MM.1S (cell line): Measurements from ENCODE around the gene JMJD7.

ENCODE experiments used
- DNase-seq: peaks from one replicate; pipeline ENCODE4 v3.0.0-alpha.2; 2015
- H2AFZ ChIP-seq: fragments of 300-600 bp; sonication (generic); 2 replicates; pipeline ENCODE4 v1.6.0; 2016; ENCODE audit warnings: antibody characterized with exemption, low read length
- H3F3A ChIP-seq: fragments of 300-600 bp; sonication (generic); 2 replicates; pipeline ENCODE4 v1.6.1; 2016; ENCODE audit warnings: mild to moderate bottlenecking, antibody characterized with exemption, low read length, moderate library complexity, mixed read lengths; ENCODE audit not compliant: insufficient read depth
- H3K27ac ChIP-seq: fragments of 300-600 bp; sonication (generic); 2 replicates; pipeline ENCODE4 v1.5.1; 2016; ENCODE audit warnings: mild to moderate bottlenecking, low read length
- H3K27me3 ChIP-seq: fragments of 300-600 bp; sonication (generic); replicated peaks from 2 replicates; pipeline ENCODE4 v1.6.0; 2016; ENCODE audit warnings: low read length; ENCODE audit not compliant: insufficient read depth
- H3K36me3 ChIP-seq: fragments of 300-600 bp; sonication (generic); replicated peaks from 2 replicates; pipeline ENCODE4 v1.6.1; 2016; ENCODE audit warnings: mild to moderate bottlenecking, low read length, mixed read lengths; ENCODE audit not compliant: insufficient read depth
- H3K4me1 ChIP-seq: fragments of 300-600 bp; sonication (generic); 2 replicates; pipeline ENCODE4 v1.6.1; 2016; ENCODE audit warnings: low read length, mixed read lengths
- H3K4me2 ChIP-seq: fragments of 300-600 bp; sonication (generic); 2 replicates; pipeline ENCODE4 v1.6.0; 2016; ENCODE audit warnings: low read depth, low read length
- H3K4me3 ChIP-seq: fragments of 300-600 bp; sonication (generic); 2 replicates; pipeline ENCODE4 v1.5.1; 2016; ENCODE audit warnings: low read length, mixed read lengths
- H3K79me2 ChIP-seq: fragments of 300-600 bp; sonication (generic); 2 replicates; pipeline ENCODE4 v1.6.1; 2016; ENCODE audit warnings: mixed run types, low read length, mixed read lengths
- H3K9ac ChIP-seq: fragments of 300-600 bp; sonication (generic); 2 replicates; pipeline ENCODE4 v1.6.1; 2016; ENCODE audit warnings: low read length, mixed read lengths
- H3K9me2 ChIP-seq: fragments of 300-600 bp; sonication (generic); replicated peaks from 2 replicates; pipeline ENCODE4 v1.6.1; 2016; ENCODE audit warnings: mild to moderate bottlenecking, low read length, mixed read lengths; ENCODE audit not compliant: insufficient read depth
- H3K9me3 ChIP-seq: fragments of 300-600 bp; sonication (generic); replicated peaks from 2 replicates; pipeline ENCODE4 v1.6.1; 2016; ENCODE audit warnings: mild to moderate bottlenecking, low read length, mixed read lengths; ENCODE audit not compliant: insufficient read depth
- H4K20me1 ChIP-seq: fragments of 300-600 bp; sonication (generic); 2 replicates; pipeline ENCODE4 v1.6.1; 2016; ENCODE audit warnings: mild to moderate bottlenecking, low read length, moderate library complexity, mixed read lengths; ENCODE audit not compliant: insufficient read depth
- CTCF ChIP-seq: fragments of 300-600 bp; sonication (generic); IDR thresholded peaks from 2 replicates; pipeline ENCODE4 v1.5.1; 2016; ENCODE audit warnings: antibody characterized with exemption, low read length, mixed read lengths
- EZH2 ChIP-seq: fragments of 300-600 bp; sonication (generic); optimal IDR thresholded peaks from 2 replicates; pipeline ENCODE3; 2017; ENCODE audit warnings: low read depth, mild to moderate bottlenecking, antibody characterized with exemption, low read length, mixed read lengths
- EZH2phosphoT487 ChIP-seq: fragments of 300-600 bp; sonication (generic); IDR thresholded peaks from 2 replicates; pipeline ENCODE4 v1.6.1; 2018; ENCODE audit warnings: antibody characterized with exemption, low read length

JMJD7 gene

GRCh38 chr15:41811432-41812195 is 16.3 kb upstream of the JMJD7 start:
- peak; percentile 63 for DNase-seq
- H3K36me3 ChIP-seq: no peaks in the 10 kb centered on the region

DNA sequence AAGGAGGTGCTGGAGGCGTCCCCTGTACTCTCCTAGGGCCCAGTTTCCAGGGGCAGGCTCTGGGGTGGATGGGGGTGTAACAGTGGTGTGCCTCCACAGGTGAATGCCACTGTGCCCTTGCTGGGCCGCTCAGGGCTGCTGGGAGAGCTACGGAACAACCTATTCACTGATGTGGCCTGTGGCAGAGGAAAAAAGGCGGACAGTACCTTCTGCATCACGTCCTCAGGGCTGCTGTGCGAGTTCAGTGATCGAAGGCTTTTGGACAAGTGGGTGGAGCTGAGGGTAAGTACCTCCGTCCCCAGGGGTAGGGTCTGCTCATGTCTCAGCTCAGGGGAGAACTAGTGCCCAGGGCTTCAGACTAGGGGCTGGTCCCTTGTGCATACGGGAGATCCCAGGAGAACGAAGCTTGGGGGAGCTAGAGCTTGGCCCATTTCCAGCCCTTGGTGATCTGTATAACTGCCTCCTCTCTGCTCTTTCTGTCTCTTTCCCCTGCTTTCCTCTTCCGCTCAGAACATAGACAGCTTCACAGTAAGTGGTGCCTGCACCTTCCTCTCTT is 15.0 kb upstream of the JMJD7 start:
- no peaks in the 10 kb centered on the region for H3K27me3 ChIP-seq
- TF ChIP-seq EZH2phosphoT487 (no peak), EZH2 (no peak), CTCF (no peak)
- no peaks in the 10 kb centered on the region for H3K4me1 ChIP-seq
- no peak for DNase-seq
- H3K9ac ChIP-seq: no peak overlapping the region
- no peaks in the 10 kb centered on the region for H3K9me3 ChIP-seq
- H3F3A ChIP-seq: no peaks in the 10 kb centered on the region
- H2AFZ ChIP-seq: no peak overlapping the region
- no peak overlapping the region for H3K4me2 ChIP-seq
- H3K79me2 ChIP-seq: no peaks in the 10 kb centered on the region
- no peaks in the 10 kb centered on the region for H4K20me1 ChIP-seq
- H3K27ac ChIP-seq: no peak overlapping the region
- no peaks in the 10 kb centered on the region for H3K9me2 ChIP-seq
- H3K36me3 ChIP-seq: no peaks in the 10 kb centered on the region
- no peak overlapping the region for H3K4me3 ChIP-seq

More at GRCh38 chr15:41811432-41812195, 16.3 kb upstream of the JMJD7 start:
- H4K20me1 ChIP-seq: no peaks in the 10 kb centered on the region
- H3K9me3 ChIP-seq: no peaks in the 10 kb centered on the region
- no peak overlapping the region for H3K27ac ChIP-seq
- H3K9me2 ChIP-seq: no peaks in the 10 kb centered on the region
- no peaks in the 10 kb centered on the region for H3K4me1 ChIP-seq
- H3K9ac ChIP-seq: no peak overlapping the region
- no peak overlapping the region for H3K4me3 ChIP-seq
- 0 out of 2 replicates have a peak overlapping the region, but pooled peaks have one; percentile 1 for H2AFZ ChIP-seq
- TF ChIP-seq EZH2phosphoT487 (no peak), CTCF (peak; percentile 93), EZH2 (no peak)
- H3K4me2 ChIP-seq: no peak overlapping the region
- H3F3A ChIP-seq: no peaks in the 10 kb centered on the region
- no peaks in the 10 kb centered on the region for H3K27me3 ChIP-seq
- H3K79me2 ChIP-seq: no peaks in the 10 kb centered on the region

DNA sequence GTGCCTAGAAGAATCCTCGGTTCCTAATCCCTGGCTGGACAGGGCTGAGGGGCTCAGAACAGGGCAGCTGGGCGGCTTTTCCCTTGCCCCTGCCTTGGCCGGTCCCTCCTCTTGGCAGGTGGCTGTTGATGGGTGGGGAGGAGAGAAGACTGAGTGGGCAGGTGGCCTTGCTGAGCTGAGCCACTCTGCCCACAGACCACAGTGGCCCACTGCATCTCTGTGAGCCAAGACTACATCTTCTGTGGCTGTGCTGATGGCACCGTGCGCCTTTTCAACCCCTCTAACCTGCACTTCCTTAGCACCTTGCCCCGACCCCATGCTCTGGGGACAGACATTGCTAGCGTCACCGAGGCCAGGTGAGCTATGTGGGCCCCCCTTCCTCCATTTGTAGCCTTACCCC is 14.5 kb upstream of the JMJD7 start:
- H3K4me1 ChIP-seq: no peaks in the 10 kb centered on the region
- H4K20me1 ChIP-seq: no peaks in the 10 kb centered on the region
- H3K36me3 ChIP-seq: no peaks in the 10 kb centered on the region

More for the DNA sequence above, 14.5 kb upstream of the JMJD7 start:
- TF ChIP-seq EZH2phosphoT487: no peak
- TF ChIP-seq CTCF: no peak
- TF ChIP-seq EZH2: no peak
- Histone ChIP-seq H3K9me2 (no peaks in the 10 kb centered on the region), H3K27me3 (no peaks in the 10 kb centered on the region), H3K9ac (no peak overlapping the region), H3K4me3 (no peak overlapping the region), H3K27ac (no peak overlapping the region), H3K4me2 (no peak overlapping the region), H2AFZ (no peak overlapping the region), H3K79me2 (no peaks in the 10 kb centered on the region), H3F3A (no peaks in the 10 kb centered on the region), H3K9me3 (no peaks in the 10 kb centered on the region)
- DNase-seq: no peak
